HG02884 (cell line): ENCODE results near the gene ASB18.

Experiments used
- ATAC-seq: cut with Tn5 transposase; IDR thresholded peaks from one replicate; pipeline ENCODE4 v1.9.1; 2021; ENCODE audit warnings: mild to moderate bottlenecking, moderate library complexity; ENCODE audit not compliant: unreplicated experiment

The ASB18 gene

DNA sequence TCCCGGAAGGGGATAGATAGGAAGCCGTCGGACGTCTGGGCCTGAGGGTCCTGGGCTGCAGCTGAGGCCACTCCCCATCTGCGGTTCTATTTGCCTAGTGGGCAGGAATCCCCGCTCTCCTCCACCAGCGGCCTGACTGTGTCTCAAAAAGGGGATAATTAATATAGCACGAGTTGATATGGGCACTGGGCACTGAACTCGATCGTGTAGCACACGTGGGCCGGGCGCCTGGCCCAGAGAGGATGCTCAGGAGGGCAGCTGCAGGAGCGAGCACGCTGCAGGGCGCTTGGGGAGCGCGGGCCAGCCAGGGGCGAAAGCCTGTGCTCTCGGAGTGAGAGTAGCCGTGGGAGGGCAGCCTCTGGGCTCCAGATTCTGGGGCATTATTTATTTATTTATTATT is 87.3 kb downstream of the ASB18 start:
- ATAC-seq: no peak

GRCh38 chr2:236176417-236176816 is 87.8 kb downstream of the ASB18 start:
- no peak for ATAC-seq

- ATAC-seq: no peak
Observed at GRCh38 chr2:236175548-236176150, 88.6 kb downstream of the ASB18 start.

- no peak for ATAC-seq
Observed at GRCh38 chr2:236173729-236174607, 90.2 kb downstream of the ASB18 start.

GRCh38 chr2:236173036-236173728 is 91.0 kb downstream of the ASB18 start:
- ATAC-seq: no peak

- no peak for ATAC-seq
Observed at GRCh38 chr2:236172255-236173035, 91.8 kb downstream of the ASB18 start.

- no peak for ATAC-seq
Observed at GRCh38 chr2:236171680-236172254, 92.4 kb downstream of the ASB18 start.

DNA sequence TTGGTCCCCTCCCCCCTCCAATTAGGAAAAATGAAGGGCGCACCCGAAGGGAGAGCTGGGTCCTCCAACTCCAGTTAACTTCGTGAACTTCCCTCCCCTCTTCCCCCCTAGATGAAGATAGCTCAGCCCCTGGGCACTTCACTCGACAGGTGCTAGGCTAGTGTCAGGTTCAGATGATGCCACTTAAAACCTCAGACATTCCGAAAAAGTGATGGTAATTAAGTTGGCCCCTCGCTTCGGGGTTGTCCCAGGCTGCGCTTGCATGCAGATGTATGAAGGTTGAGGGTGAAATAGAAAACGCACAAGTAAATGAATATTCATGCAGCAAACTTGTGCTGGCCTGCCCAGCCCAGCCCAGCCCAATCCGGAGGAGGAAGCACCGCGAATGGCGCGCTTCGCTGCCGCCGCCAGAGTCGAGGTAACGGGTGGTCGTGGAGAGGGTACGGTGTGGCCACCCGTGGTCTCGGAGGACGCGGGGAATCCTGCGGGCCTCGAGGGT is 93.0 kb downstream of the ASB18 start:
- no peak for ATAC-seq

- no peak for ATAC-seq
Observed at GRCh38 chr2:236170590-236171165, 93.5 kb downstream of the ASB18 start.

DNA sequence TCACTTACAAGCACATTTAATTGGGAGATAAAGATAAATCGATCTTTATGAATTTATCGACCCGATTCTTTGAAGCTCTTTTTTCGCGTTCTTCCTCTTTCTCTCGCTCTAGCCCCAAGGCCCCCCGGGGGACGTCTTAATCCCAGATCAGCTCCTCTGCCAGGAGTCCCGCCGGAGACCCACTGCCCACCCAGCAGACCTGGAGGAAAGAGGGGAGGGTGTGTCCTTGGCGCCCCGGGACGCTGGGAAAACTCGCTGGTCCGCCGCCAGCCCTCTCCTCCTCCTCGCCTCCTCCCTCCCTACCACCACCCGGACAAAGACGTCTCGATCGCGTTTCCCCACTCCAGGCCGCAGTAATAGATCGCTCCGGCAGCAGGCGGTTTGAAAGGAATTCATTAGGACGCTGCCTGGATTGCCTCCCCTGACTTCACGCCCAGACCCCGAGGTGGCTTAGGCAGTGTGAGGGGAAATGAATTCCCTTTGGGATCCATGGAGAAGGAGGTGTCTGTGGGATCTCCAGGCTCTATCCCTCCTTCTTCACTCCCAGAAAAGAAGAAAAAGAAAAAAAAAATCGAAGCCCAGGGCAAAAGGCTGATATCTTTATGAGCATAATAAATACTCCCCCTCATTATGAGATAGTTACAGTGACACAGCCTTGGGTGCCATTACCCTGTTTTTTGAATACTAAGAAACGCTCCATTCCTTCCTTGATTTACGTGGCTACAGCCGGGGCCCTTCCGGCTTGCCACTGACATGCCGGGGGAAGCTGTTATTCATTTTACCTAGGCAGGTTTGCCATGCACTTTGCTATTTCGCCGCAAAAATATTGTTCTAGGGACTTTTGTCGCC is 94.2 kb downstream of the ASB18 start:
- ATAC-seq: no peak

- ATAC-seq: no peak
Observed at GRCh38 chr2:236169151-236169721, 95.0 kb downstream of the ASB18 start.

DNA sequence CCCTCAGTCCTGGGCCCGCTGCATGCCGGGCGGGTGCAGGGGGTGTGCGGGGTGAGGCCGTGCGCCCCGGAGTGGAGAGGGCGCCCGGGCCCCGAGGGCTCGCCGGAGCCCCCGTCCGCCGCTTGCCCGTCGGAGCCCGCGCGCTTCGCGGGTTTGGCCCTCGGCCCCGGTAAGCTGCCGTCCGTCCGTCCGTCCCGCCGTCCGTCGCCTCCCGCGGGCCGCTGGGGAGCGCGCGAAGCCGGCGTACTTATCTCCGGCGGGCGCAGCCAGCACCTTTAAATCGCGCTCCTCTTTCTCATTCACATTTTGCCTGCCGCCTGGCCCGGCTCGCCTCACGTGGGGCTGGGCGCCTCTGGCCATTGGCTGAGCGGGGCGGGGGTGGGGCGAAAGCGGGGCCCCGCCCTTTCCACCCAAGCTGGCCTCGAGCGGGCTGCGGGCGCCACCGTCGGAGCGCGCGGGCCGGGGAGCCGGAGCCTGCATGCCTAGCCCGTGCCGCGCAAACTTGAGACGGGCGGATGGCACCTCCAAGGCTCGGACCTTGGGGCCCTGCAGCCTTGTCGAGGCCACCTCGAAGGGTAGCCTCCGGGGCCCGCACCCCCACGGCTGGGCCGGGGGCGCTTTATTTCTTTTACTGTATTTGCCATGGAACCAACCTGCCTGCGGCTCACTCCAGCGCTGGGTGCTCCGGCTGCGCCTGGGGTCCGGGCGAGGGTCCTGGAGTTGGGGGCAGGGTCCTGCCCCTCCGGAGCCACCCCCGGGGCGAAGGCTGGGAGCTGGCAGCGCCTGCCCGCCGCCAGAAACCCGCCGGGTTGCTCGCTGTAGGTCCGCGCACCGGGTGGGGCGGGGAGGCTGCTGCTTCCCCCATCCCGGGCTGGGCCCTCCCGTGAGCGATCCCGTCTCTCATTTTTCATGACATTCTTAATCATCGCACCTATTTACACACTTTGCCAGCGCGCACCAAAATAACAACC is 95.8 kb downstream of the ASB18 start, which contains the start of gene GBX2:
Gene GBX2, minus strand, starts transcription at position 277 of the 971 bp plus-strand sequence. CDS start 415 bp downstream, outside the sequence.
- no peak for ATAC-seq

DNA sequence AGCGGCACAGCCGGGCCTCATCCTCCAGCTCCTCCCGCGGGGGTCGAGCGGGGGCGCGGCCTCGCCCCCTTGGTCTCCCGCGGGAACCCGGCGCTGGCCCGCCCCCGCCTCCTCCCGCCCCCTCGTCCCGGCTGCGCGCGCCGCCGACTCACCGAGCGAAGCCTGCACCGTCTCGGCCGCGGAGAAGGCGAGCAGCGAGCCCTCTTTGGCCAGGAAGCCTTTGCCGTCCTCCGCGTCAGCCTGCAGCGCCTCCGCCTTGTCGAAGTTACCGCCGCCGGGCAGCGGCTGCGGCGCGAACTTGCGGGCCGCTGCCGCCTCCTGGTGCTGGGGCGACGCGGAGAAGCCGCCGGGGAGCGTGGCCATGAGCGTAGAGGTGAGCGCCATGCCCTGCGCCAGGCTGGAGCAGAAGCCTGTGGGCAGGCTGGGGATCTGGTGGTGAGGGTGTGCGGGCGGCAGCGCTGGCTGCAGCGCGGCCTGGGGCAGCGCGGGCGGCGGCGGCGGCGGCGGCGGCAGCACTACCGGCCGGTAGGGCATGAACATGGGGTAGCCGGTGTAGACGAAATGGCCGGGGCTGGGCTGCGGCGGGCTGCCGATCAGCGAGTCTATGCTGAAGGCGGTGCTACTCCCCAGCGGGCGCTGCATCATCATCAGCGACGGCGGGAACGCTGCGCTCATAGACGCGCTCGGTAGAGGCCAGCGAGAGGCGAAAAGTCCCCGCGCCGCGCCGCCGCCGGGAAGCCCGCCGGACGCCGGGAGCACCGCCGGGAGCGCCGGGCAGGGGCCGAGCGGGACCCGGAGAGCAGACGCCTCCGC is 96.7 kb downstream of the ASB18 start:
- no peak for ATAC-seq

- no peak for ATAC-seq
Observed at GRCh38 chr2:236166796-236167296, 97.4 kb downstream of the ASB18 start.

DNA sequence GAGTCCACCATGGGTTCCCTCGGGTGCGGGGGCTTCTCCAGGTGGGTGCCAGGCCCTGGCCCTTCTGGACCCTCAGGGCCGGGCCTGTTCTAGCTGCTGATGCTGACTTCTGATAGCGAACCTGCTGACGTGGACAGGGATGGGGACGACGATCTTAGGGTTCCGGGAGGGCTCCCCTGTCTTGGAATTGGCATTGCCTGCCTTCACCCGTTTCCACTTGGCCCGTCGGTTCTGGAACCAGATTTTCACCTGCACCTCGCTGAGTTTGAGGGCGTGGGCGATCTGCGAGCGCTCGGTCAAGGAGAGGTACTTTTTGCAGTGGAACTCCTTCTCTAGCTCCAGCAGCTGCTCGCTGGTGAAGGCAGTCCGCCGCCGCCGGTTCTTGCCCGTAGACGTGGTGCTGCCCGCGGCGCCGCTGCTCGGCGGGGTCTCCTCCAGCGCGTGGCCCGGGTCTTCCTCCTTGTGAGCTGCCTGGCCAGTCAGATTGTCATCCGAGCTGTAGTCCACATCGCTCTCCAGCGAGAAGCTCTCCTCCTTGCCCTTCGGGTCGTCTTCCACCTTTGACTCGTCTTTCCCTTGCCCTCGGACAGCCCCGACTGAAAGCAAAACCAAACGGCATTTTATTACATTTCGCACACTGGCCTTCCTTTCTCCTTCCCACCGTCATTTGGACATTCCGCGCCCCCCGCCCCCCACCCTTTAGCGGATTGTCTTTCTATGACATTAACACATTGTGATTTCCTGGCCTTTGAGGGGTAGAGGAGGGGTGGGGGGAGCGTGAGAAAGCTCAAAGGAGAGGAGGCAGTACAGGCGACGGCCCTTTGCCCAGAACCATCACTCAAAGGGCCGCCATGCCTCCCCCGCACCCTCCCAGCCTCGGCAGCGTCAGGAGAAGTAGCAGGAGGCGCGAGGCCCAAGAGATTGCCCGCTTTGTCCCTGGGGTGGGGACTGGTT is 98.1 kb downstream of the ASB18 start:
- ATAC-seq: no peak
